ENCODE measurements around the gene EPM2AIP1. TPM values are rescaled to one million over a fixed set of nuclear protein-coding genes. Genes with fewer than 3 reads are reported as not detected.

The EPM2AIP1 gene
- total and polyA plus RNA-seq, 9 of the 15 experiments (the other 6 are each of a cell fraction or from before 2014, with no cell fraction given) = 6.7 to 44.8 (median 25.2) TPM

DNA sequence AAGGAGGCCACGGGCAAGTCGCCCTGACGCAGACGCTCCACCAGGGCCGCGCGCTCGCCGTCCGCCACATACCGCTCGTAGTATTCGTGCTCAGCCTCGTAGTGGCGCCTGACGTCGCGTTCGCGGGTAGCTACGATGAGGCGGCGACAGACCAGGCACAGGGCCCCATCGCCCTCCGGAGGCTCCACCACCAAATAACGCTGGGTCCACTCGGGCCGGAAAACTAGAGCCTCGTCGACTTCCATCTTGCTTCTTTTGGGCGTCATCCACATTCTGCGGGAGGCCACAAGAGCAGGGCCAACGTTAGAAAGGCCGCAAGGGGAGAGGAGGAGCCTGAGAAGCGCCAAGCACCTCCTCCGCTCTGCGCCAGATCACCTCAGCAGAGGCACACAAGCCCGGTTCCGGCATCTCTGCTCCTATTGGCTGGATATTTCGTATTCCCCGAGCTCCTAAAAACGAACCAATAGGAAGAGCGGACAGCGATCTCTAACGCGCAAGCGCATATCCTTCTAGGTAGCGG, at the start of gene EPM2AIP1 (continued):
- TF ChIP-seq BRCA1 (IDR thresholded peaks at IDR 0.05) (no peak), BRCA1 (CRISPR knock-in tag; IDR thresholded peaks at IDR 0.05) (no peak), CREM (IDR thresholded peaks at IDR 0.05; ENCODE audit: low read depth) (peak; percentile 79), BRD4 (IDR thresholded peaks at IDR 0.05) (peak; percentile 88; the same call in 1 of the 2 replicates), CBX2 (IDR thresholded peaks at IDR 0.05; ENCODE audit: insufficient read depth, low read length, poor library complexity, severe bottlenecking) (no peak), GTF2F1 (IDR thresholded peaks at IDR 0.05; ENCODE audit: low read depth, low read length) (peak; percentile 89; the same call in 1 of the 2 replicates), NCOA6 (IDR thresholded peaks at IDR 0.05) (no peak), ZFP1 (CRISPR knock-in tag; IDR thresholded peaks at IDR 0.05) (no peak), L3MBTL2 (IDR thresholded peaks at IDR 0.05) (peak; percentile 97), FOSL1 (tag; conservative IDR thresholded peaks at IDR 0.05) (0 out of 2 replicates have a peak, but pooled peaks have one; percentile 5), ARNT (IDR thresholded peaks at IDR 0.05) (peak in 1 of 2 experiments; percentile 15; a peak in 1 of 4 replicates), TAL1 (IDR thresholded peaks at IDR 0.05) (0 out of 2 replicates have a peak, but pooled peaks have one; percentile 5), SMARCE1 (IDR thresholded peaks at IDR 0.05) (no peak), CXXC5 (CRISPR knock-in tag; IDR thresholded peaks at IDR 0.05) (peak; percentile 76), EP400 (IDR thresholded peaks at IDR 0.05) (0 out of 2 replicates have a peak, but pooled peaks have one; percentile 61)
- TF ChIP-seq, protein P1, sequence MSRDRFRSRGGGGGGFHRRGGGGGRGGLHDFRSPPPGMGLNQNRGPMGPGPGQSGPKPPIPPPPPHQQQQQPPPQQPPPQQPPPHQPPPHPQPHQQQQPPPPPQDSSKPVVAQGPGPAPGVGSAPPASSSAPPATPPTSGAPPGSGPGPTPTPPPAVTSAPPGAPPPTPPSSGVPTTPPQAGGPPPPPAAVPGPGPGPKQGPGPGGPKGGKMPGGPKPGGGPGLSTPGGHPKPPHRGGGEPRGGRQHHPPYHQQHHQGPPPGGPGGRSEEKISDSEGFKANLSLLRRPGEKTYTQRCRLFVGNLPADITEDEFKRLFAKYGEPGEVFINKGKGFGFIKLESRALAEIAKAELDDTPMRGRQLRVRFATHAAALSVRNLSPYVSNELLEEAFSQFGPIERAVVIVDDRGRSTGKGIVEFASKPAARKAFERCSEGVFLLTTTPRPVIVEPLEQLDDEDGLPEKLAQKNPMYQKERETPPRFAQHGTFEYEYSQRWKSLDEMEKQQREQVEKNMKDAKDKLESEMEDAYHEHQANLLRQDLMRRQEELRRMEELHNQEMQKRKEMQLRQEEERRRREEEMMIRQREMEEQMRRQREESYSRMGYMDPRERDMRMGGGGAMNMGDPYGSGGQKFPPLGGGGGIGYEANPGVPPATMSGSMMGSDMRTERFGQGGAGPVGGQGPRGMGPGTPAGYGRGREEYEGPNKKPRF (IDR thresholded peaks at IDR 0.05; ENCODE audit: low read depth, low read length) = no peak
- TF ChIP-seq, protein P2, sequence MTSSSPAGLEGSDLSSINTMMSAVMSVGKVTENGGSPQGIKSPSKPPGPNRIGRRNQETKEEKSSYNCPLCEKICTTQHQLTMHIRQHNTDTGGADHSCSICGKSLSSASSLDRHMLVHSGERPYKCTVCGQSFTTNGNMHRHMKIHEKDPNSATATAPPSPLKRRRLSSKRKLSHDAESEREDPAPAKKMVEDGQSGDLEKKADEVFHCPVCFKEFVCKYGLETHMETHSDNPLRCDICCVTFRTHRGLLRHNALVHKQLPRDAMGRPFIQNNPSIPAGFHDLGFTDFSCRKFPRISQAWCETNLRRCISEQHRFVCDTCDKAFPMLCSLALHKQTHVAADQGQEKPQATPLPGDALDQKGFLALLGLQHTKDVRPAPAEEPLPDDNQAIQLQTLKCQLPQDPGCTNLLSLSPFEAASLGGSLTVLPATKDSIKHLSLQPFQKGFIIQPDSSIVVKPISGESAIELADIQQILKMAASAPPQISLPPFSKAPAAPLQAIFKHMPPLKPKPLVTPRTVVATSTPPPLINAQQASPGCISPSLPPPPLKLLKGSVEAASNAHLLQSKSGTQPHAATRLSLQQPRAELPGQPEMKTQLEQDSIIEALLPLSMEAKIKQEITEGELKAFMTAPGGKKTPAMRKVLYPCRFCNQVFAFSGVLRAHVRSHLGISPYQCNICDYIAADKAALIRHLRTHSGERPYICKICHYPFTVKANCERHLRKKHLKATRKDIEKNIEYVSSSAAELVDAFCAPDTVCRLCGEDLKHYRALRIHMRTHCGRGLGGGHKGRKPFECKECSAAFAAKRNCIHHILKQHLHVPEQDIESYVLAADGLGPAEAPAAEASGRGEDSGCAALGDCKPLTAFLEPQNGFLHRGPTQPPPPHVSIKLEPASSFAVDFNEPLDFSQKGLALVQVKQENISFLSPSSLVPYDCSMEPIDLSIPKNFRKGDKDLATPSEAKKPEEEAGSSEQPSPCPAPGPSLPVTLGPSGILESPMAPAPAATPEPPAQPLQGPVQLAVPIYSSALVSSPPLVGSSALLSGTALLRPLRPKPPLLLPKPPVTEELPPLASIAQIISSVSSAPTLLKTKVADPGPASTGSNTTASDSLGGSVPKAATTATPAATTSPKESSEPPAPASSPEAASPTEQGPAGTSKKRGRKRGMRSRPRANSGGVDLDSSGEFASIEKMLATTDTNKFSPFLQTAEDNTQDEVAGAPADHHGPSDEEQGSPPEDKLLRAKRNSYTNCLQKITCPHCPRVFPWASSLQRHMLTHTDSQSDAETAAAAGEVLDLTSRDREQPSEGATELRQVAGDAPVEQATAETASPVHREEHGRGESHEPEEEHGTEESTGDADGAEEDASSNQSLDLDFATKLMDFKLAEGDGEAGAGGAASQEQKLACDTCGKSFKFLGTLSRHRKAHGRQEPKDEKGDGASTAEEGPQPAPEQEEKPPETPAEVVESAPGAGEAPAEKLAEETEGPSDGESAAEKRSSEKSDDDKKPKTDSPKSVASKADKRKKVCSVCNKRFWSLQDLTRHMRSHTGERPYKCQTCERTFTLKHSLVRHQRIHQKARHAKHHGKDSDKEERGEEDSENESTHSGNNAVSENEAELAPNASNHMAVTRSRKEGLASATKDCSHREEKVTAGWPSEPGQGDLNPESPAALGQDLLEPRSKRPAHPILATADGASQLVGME (CRISPR knock-in tag; IDR thresholded peaks at IDR 0.05) = peak; percentile 93; the same call in 1 of the 2 replicates
- TF ChIP-seq, protein P3, sequence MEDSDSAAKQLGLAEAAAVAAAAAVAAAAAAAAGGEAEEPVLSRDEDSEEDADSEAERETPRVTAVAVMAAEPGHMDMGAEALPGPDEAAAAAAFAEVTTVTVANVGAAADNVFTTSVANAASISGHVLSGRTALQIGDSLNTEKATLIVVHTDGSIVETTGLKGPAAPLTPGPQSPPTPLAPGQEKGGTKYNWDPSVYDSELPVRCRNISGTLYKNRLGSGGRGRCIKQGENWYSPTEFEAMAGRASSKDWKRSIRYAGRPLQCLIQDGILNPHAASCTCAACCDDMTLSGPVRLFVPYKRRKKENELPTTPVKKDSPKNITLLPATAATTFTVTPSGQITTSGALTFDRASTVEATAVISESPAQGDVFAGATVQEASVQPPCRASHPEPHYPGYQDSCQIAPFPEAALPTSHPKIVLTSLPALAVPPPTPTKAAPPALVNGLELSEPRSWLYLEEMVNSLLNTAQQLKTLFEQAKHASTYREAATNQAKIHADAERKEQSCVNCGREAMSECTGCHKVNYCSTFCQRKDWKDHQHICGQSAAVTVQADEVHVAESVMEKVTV (CRISPR knock-in tag; IDR thresholded peaks at IDR 0.05) = peak; percentile 52; the same call in 1 of the 2 replicates
- TF ChIP-seq, protein P4, sequence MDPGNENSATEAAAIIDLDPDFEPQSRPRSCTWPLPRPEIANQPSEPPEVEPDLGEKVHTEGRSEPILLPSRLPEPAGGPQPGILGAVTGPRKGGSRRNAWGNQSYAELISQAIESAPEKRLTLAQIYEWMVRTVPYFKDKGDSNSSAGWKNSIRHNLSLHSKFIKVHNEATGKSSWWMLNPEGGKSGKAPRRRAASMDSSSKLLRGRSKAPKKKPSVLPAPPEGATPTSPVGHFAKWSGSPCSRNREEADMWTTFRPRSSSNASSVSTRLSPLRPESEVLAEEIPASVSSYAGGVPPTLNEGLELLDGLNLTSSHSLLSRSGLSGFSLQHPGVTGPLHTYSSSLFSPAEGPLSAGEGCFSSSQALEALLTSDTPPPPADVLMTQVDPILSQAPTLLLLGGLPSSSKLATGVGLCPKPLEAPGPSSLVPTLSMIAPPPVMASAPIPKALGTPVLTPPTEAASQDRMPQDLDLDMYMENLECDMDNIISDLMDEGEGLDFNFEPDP (CRISPR knock-in tag; IDR thresholded peaks at IDR 0.05) = 0 out of 2 replicates have a peak, but pooled peaks have one; percentile 24
